Neuronal stem cell (in vitro differentiated cells): Measurements from ENCODE around the gene DNAJB4.

ENCODE experiments used
- DNase-seq: peaks from one replicate; pipeline ENCODE4 v3.0.0-alpha.2; 2013; ENCODE audit warnings: low spot score
- H2AFZ ChIP-seq: one replicate; pipeline ENCODE4 v1.6.1; 2013; ENCODE audit warnings: mild to moderate bottlenecking, low read length, inconsistent platforms
- H2AK5ac ChIP-seq: 2 replicates; pipeline ENCODE4 v1.6.1; 2013; ENCODE audit warnings: low read depth, mild to moderate bottlenecking, inconsistent platforms, low read length, moderate library complexity, mixed read lengths
- H2BK120ac ChIP-seq: 2 replicates; pipeline ENCODE4 v1.6.1; 2013; ENCODE audit warnings: low read depth, mild to moderate bottlenecking, inconsistent platforms, low read length, moderate library complexity, mixed read lengths
- H2BK12ac ChIP-seq: one replicate; pipeline ENCODE4 v1.6.1; 2013; ENCODE audit warnings: low read length, inconsistent platforms
- H2BK15ac ChIP-seq: 2 replicates; pipeline ENCODE4 v1.6.1; 2013; ENCODE audit warnings: mild to moderate bottlenecking, low read length, inconsistent platforms, mixed read lengths
- H2BK5ac ChIP-seq: one replicate; pipeline ENCODE4 v1.6.1; 2013; ENCODE audit warnings: inconsistent platforms, mild to moderate bottlenecking, low read length, moderate library complexity
- H3K14ac ChIP-seq: one replicate; pipeline ENCODE4 v1.6.1; 2013; ENCODE audit warnings: low read length, inconsistent platforms
- H3K18ac ChIP-seq: 2 replicates; pipeline ENCODE4 v1.6.1; 2013; ENCODE audit warnings: low read length, inconsistent platforms
- H3K23ac ChIP-seq: 2 replicates; pipeline ENCODE4 v1.6.1; 2013; ENCODE audit warnings: low read depth, mild to moderate bottlenecking, mixed read lengths, low read length, inconsistent platforms; ENCODE audit not compliant: poor library complexity
- H3K27ac ChIP-seq: replicated peaks from 3 replicates; pipeline ENCODE4 v1.5.1; 2013; ENCODE audit warnings: low read length, inconsistent platforms
- H3K27me3 ChIP-seq, 3 experiments: 2 replicates each; pipeline ENCODE4 v1.6.1; 2013; ENCODE audit warnings: low read length in 3 of 3, mild to moderate bottlenecking in 2 of 3, inconsistent platforms in 1 of 3, low read depth in 1 of 3, mixed read lengths in 1 of 3, moderate library complexity in 1 of 3; ENCODE audit not compliant: control insufficient read depth in 3 of 3, insufficient read depth in 3 of 3
- H3K36me3 ChIP-seq, 2 donors: replicated peaks in 1 of 2; 2 replicates each; pipeline ENCODE4 v1.6.1; 2013; ENCODE audit warnings: low read length in 2 of 2; ENCODE audit not compliant: control insufficient read depth in 2 of 2, insufficient read depth in 2 of 2
- H3K4ac ChIP-seq: 2 replicates; pipeline ENCODE4 v1.6.1; 2013; ENCODE audit warnings: inconsistent platforms, mild to moderate bottlenecking, low read length, moderate library complexity
- H3K4me1 ChIP-seq, 2 donors: 1 replicate in 1 of 2; 2 replicates in 1 of 2; pipeline ENCODE4 v1.6.1; 2013; ENCODE audit warnings: low read length in 2 of 2, low read depth in 1 of 2; ENCODE audit not compliant: control insufficient read depth in 2 of 2, insufficient read depth in 1 of 2
- H3K4me2 ChIP-seq: one replicate; pipeline ENCODE4 v1.6.1; 2013; ENCODE audit warnings: mild to moderate bottlenecking, low read length, inconsistent platforms; ENCODE audit not compliant: insufficient read depth, poor library complexity, severe bottlenecking
- H3K4me3 ChIP-seq, 2 donors: 2 replicates each; pipeline ENCODE4 v1.5.1; 2013; ENCODE audit warnings: low read length in 2 of 2, mild to moderate bottlenecking in 2 of 2, inconsistent platforms in 1 of 2, moderate library complexity in 1 of 2
- H3K79me1 ChIP-seq: one replicate; pipeline ENCODE4 v1.6.1; 2013; ENCODE audit warnings: low read depth, mild to moderate bottlenecking, inconsistent platforms, low read length, moderate library complexity
- H3K9ac ChIP-seq: one replicate; pipeline ENCODE4 v1.6.1; 2013; ENCODE audit warnings: mild to moderate bottlenecking, low read depth, low read length, inconsistent platforms; ENCODE audit not compliant: poor library complexity
- H3K9me3 ChIP-seq, 2 donors: replicated peaks in 1 of 2; 2 replicates each; pipeline versions ENCODE3 to v1.6.1; 2013; ENCODE audit warnings: low read length in 2 of 2, mild to moderate bottlenecking in 2 of 2, inconsistent platforms in 1 of 2, low read depth in 1 of 2, mixed read lengths in 1 of 2, moderate library complexity in 1 of 2; ENCODE audit not compliant: control insufficient read depth in 2 of 2, insufficient read depth in 1 of 2
- H4K8ac ChIP-seq: one replicate; pipeline ENCODE4 v1.6.1; 2013; ENCODE audit warnings: low read depth, mild to moderate bottlenecking, inconsistent platforms, low read length, moderate library complexity
- H4K91ac ChIP-seq: one replicate; pipeline ENCODE4 v1.6.1; 2013; ENCODE audit warnings: low read length, low read depth, mild to moderate bottlenecking, inconsistent platforms; ENCODE audit not compliant: poor library complexity
- WGBS, 2 donors: extraction: QIAGEN DNeasy Blood & Tissue Kit; methylation state at CpG; one replicate each; pipeline ENCODE4 v1.1.7; 2013; ENCODE audit warnings: missing lambda C conversion rate in 2 of 2, mixed read lengths in 1 of 2; ENCODE audit not compliant: insufficient read length in 2 of 2, insufficient replicate concordance in 1 of 2; ENCODE audit errors: extremely low coverage in 2 of 2; 5-methylcytosine and 5-hydroxymethylcytosine counted together

The DNAJB4 gene

DNA sequence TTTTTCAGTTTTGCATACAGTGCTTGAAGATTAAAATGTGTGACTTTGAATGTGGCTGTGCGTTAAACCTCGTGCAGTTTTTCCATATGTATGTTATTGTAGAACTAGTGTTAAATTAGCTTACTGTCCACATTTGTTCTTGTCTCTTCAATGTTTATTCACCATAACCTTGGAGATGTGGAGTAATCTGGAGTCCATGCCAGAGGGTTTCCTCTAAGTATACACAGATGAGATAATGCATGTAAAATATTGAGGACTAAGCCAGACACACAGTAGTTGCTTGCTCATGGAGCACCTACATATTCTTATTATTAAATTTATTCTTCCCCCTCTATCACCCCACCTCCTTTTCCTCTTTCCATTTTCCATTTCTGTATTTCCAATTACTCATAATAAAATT, 33.3 kb downstream of the DNAJB4 start:
- no CpG with 5 or more reads among the region's 2 CpGs for whole genome bisulfite sequencing, 2 donors
- no peak for DNase-seq
- Histone ChIP-seq H2AFZ (no peak overlapping the region), H3K27me3 (peaks cover 0 to 18% (median 0%) of the 10 kb centered on the region in 3 experiments), H3K9ac (no peak overlapping the region), H3K4me3 (no peak overlapping the region), H2BK12ac (no peak overlapping the region), H4K91ac (no peak overlapping the region), H2BK5ac (no peak overlapping the region), H2BK120ac (no peak overlapping the region), H4K8ac (no peak overlapping the region), H2BK15ac (no peak overlapping the region), H3K4me2 (no peak overlapping the region), H3K4ac (no peak overlapping the region), H3K4me1 (no peaks in the 10 kb centered on the region), H3K14ac (no peak overlapping the region), H3K79me1 (no peaks in the 10 kb centered on the region), H3K18ac (no peak overlapping the region), H3K36me3 (no peaks in the 10 kb centered on the region), H3K23ac (no peak overlapping the region), H3K9me3 (no peaks in the 10 kb centered on the region), H3K27ac (no peak overlapping the region), H2AK5ac (no peak overlapping the region)

DNA sequence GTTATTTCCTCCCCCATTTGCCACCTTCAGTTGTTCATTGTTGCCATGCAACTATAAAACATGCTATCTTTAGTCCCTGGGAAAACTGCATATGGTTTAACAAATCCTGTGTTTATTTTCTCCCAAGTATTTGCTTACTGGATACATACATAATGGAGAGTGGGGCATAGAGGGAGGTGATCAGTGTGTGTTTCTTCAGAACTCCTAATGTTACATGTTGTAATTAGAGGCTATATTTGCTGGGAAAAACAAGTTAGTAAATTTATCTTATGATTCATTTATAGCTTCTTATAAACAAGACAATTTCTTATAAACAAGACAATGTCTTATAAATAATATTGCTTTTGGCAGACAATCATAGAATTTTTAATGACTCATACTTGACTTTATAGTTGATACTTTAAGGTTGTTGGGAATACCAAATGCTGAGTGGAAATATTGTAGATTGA, 33.8 kb downstream of the DNAJB4 start:
- DNase-seq = no peak
- Histone ChIP-seq H2AFZ (no peak overlapping the region), H2BK120ac (no peak overlapping the region), H3K27ac (no peak overlapping the region), H3K36me3 (no peaks in the 10 kb centered on the region), H3K9me3 (no peaks in the 10 kb centered on the region), H3K18ac (no peak overlapping the region), H2AK5ac (no peak overlapping the region), H4K91ac (no peak overlapping the region), H3K4me1 (no peaks in the 10 kb centered on the region), H3K4me2 (no peak overlapping the region), H3K27me3 (peaks cover 0 to 22% (median 3%) of the 10 kb centered on the region in 3 experiments), H3K4ac (no peak overlapping the region), H2BK12ac (no peak overlapping the region), H3K14ac (no peak overlapping the region), H3K9ac (no peak overlapping the region), H3K4me3 (no peak overlapping the region), H2BK5ac (no peak overlapping the region), H4K8ac (no peak overlapping the region), H2BK15ac (no peak overlapping the region), H3K23ac (no peak overlapping the region), H3K79me1 (no peaks in the 10 kb centered on the region)

DNA sequence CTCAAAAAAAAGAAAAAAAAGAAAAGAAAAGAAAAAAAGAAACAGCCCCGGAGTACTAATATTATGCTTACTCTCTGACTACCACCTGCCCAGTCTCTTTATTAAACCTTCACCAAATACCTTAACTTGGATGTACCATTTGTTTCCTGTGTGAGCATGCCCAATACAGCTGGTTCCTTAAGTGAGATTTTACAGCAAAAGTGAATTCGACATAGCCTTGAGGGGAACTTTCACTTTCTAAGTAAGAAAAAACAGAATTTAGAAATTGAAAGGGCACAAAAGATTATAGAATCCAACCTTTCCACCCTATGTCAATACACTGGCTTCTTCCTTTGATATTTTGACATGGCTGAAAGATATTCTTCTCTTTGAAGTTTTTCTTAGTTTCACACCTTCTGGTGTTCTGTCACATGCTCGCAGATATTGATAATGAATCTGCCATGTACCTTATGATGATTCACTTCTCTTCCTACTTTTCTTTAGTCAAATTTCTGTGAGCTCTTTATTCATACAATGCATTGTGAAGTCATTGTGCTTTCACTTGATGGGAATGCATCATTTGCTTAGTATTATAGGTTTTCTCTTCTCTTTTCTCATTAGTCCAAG, 35.8 kb downstream of the DNAJB4 start:
- Histone ChIP-seq H3K9me3 (no peaks in the 10 kb centered on the region), H2AFZ (no peak overlapping the region), H2BK15ac (no peak overlapping the region), H3K79me1 (no peaks in the 10 kb centered on the region), H3K27ac (no peak overlapping the region), H2BK5ac (no peak overlapping the region), H3K14ac (no peak overlapping the region), H3K36me3 (no peaks in the 10 kb centered on the region), H2AK5ac (no peak overlapping the region), H3K18ac (no peak overlapping the region), H4K8ac (no peak overlapping the region), H3K4me2 (no peak overlapping the region), H2BK12ac (no peak overlapping the region), H2BK120ac (no peak overlapping the region), H3K4me3 (no peak overlapping the region), H3K23ac (no peak overlapping the region), H3K4ac (no peak overlapping the region), H4K91ac (no peak overlapping the region), H3K4me1 (no peaks in the 10 kb centered on the region), H3K9ac (no peak overlapping the region), H3K27me3 (peaks cover 5 to 42% (median 21%) of the 10 kb centered on the region in 3 experiments)
- no CpG with 5 or more reads among the region's 3 CpGs for WGBS, 2 donors
- no peak for DNase-seq

DNA sequence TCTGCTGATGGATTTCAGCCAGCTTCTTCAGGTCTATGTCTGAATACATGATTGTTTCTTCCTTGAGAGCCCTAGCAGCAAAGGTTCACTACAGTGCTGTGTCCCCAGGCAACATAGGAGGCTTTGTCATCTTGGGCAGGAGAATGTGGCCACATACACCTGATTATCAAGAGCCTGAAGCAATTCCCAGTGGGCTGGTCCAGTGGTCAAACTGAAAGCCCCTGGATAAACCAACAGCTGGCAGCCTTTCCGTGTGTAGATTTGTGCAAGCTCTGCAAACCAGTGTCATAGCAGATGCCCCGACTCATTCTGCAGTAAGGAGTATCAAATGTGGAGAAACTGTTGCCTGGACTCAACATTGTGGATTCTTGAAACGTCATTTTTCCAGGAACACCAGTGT, 38.7 kb downstream of the DNAJB4 start:
- H2BK120ac ChIP-seq = no peak overlapping the region
- WGBS, 2 donors = no CpG with 5 or more reads among the region's 3 CpGs
- H3K27me3 ChIP-seq = peaks cover 12 to 70% (median 42%) of the 10 kb centered on the region in 3 experiments
- H2BK12ac ChIP-seq = no peak overlapping the region
- no peak overlapping the region for H3K14ac ChIP-seq
- no peak overlapping the region for H2BK5ac ChIP-seq
- no peak overlapping the region for H3K23ac ChIP-seq
- H3K4me3 ChIP-seq = no peak overlapping the region
- H2BK15ac ChIP-seq = no peak overlapping the region
- no peaks in the 10 kb centered on the region for H3K79me1 ChIP-seq
- no peak overlapping the region for H2AFZ ChIP-seq
- no peak overlapping the region for H2AK5ac ChIP-seq
- no peaks in the 10 kb centered on the region for H3K4me1 ChIP-seq
- H3K18ac ChIP-seq = no peak overlapping the region
- H3K36me3 ChIP-seq = no peaks in the 10 kb centered on the region
- no peak overlapping the region for H3K4ac ChIP-seq
- H3K4me2 ChIP-seq = no peak overlapping the region
- H3K9ac ChIP-seq = no peak overlapping the region
- no peak overlapping the region for H3K27ac ChIP-seq
- H3K9me3 ChIP-seq = no peaks in the 10 kb centered on the region
- H4K91ac ChIP-seq = no peak overlapping the region
- no peak for DNase-seq
- H4K8ac ChIP-seq = no peak overlapping the region
